Measurements from ENCODE around the gene TNFRSF1A. TPM values are rescaled to one million over a fixed set of nuclear protein-coding genes. Genes with fewer than 3 reads are reported as not detected.
A peak's percentile ranks its signal among the peaks of the same experiment; 100 is the strongest.

Gene TNFRSF1A
- total and polyA plus RNA-seq, 2 of the 13 experiments (the other 11 are each of a cell fraction or from before 2014, with no cell fraction given): 41.5 to 61.2 TPM

DNA sequence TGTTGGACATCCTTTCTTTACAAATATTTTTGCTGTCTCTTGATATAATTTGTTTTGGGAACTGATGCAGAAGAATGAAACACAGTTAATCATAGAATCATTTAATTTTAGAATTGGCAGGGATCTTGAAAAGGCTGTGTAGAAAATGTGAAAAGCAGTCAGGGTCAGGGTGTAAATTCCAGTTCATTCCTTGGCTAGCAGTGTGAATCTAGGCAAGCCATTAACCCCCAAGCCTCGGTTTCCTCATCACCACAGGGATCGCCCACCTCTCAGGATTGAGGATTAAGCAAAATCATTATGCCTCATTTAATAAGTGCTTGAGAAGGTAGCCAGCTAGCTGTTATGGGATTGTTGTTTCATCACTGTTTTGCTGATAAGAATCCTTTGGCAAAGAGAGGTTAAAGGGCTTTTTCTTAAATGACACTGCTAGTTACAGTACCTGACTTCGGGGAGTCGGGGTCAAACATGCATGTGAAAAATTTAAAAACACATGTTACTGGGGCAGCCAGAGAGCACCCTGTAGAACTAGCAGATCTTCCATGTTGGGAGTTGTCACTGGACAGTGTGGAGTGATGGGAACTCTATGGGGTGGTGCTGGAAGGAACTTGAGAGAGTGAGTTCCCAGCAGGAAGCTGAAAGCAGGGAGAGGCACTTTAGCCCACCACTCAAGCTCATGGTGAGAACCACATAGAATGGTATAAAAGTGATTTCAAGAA lies 10.7 kb downstream of the TNFRSF1A start:
- no peak for ATAC-seq
- intact Hi-C loops (cut with micrococcal nuclease; ENCODE audit: unreplicated experiment): loop anchor here (10.0 kb wide), 1 partner anchor 134 kb away; no protein-coding TSS in a partner anchor

More for the DNA sequence above, 10.7 kb downstream of the TNFRSF1A start:
- Histone ChIP-seq H3K9ac (ENCODE audit: insufficient read depth, low read depth, low read length) (no peak overlapping the region), H3K4me2 (ENCODE audit: low read depth, low read length) (no peak overlapping the region), H4K20me1 (ENCODE audit: insufficient read depth, low read length) (no peaks in the 10 kb centered on the region), H3K9me3 (ENCODE audit: low read length) (no peaks in the 10 kb centered on the region), H3K4me3 (replicated peaks in 1 of 3; ENCODE audit: insufficient read depth in 1 of 3, low read depth in 2 of 3, low read length in 3 of 3) (no peak overlapping the region), H3K79me2 (ENCODE audit: insufficient read depth, low read length) (peaks cover 15% of the 10 kb centered on the region), H3K36me3 (replicated peaks in 1 of 2; ENCODE audit: control insufficient read depth in 1 of 2, insufficient read depth in 2 of 2, low read length in 2 of 2) (peaks cover 29 to 51% of the 10 kb centered on the region in 2 experiments; a peak in 4 of 5 replicates), H2AFZ (ENCODE audit: low read length) (no peak overlapping the region), H3K27me3 (ENCODE audit: control insufficient read depth in 1 of 2, insufficient read depth in 2 of 2, low read length in 2 of 2) (no peaks in the 10 kb centered on the region), H3K27ac (ENCODE audit: extremely low read length, insufficient read depth, low read length) (no peak overlapping the region), H3K4me1 (ENCODE audit: insufficient read depth, low read length) (peaks cover 23% of the 10 kb centered on the region)
- FAIRE-seq (no peak), DNase-seq (ENCODE audit: low spot score) (no peak)
- POLR2A ChIA-PET: interaction anchor here (0.8 to 2.5 kb wide), 4 partner anchors 9 to 53 kb away, joined by 3 to 5 read pairs (median 3); partner anchors contain the start of genes LTBR and SCNN1A
- CTCF ChIA-PET (ENCODE audit: low intra/inter-chr PET ratio, low total read pairs): no interaction called here
- TF ChIP-seq, protein P1, sequence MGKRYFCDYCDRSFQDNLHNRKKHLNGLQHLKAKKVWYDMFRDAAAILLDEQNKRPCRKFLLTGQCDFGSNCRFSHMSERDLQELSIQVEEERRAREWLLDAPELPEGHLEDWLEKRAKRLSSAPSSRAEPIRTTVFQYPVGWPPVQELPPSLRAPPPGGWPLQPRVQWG (CRISPR knock-in tag; IDR thresholded peaks at IDR 0.05; ENCODE audit: borderline replicate concordance, low read depth): no peak
- TF ChIP-seq KDM6A (CRISPR knock-in tag; IDR thresholded peaks at IDR 0.05; ENCODE audit: low read depth): no peak
- TF ChIP-seq, protein P2, sequence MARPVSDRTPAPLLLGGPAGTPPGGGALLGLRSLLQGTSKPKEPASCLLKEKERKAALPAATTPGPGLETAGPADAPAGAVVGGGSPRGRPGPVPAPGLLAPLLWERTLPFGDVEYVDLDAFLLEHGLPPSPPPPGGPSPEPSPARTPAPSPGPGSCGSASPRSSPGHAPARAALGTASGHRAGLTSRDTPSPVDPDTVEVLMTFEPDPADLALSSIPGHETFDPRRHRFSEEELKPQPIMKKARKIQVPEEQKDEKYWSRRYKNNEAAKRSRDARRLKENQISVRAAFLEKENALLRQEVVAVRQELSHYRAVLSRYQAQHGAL (CRISPR knock-in tag; IDR thresholded peaks at IDR 0.05; ENCODE audit: not compliant biosample characterization): no peak
- TF ChIP-seq ZNF589 (CRISPR knock-in tag; conservative IDR thresholded peaks at IDR 0.05): no peak
- TF ChIP-seq ZNF101 (CRISPR knock-in tag; IDR thresholded peaks at IDR 0.05; ENCODE audit: borderline replicate concordance, low read depth): no peak
- peak; percentile 63 for TF ChIP-seq RBM22 (optimal IDR thresholded peaks at IDR 0.05; ENCODE audit: low read length)
- no peak for TF ChIP-seq ZNF451 (CRISPR knock-in tag; IDR thresholded peaks at IDR 0.05)
- TF ChIP-seq RBFOX2 (IDR thresholded peaks at IDR 0.05; ENCODE audit: low read depth, low read length): peak; percentile 47; the same call in 1 of the 2 replicates
- TF ChIP-seq ZNF274 (CRISPR knock-in tag; IDR thresholded peaks at IDR 0.05): no peak
- TF ChIP-seq RAD21 (CRISPR knock-in tag; IDR thresholded peaks at IDR 0.05): no peak
- TF ChIP-seq, protein P3, sequence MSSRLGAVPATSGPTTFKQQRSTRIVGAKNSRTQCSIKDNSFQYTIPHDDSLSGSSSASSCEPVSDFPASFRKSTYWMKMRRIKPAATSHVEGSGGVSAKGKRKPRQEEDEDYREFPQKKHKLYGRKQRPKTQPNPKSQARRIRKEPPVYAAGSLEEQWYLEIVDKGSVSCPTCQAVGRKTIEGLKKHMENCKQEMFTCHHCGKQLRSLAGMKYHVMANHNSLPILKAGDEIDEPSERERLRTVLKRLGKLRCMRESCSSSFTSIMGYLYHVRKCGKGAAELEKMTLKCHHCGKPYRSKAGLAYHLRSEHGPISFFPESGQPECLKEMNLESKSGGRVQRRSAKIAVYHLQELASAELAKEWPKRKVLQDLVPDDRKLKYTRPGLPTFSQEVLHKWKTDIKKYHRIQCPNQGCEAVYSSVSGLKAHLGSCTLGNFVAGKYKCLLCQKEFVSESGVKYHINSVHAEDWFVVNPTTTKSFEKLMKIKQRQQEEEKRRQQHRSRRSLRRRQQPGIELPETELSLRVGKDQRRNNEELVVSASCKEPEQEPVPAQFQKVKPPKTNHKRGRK (CRISPR knock-in tag; IDR thresholded peaks at IDR 0.05): no peak
- no peak for TF ChIP-seq ETV5 (CRISPR knock-in tag; IDR thresholded peaks at IDR 0.05; ENCODE audit: borderline replicate concordance)
- no peak for TF ChIP-seq KLF12 (CRISPR knock-in tag; IDR thresholded peaks at IDR 0.05; ENCODE audit: borderline replicate concordance)
- in situ Hi-C loops (cut with HindIII; ENCODE audit: extremely low pct_ligation_motif_present, low pct_unique_long_range_greater_than_20kb): no loop called here
- WGBS (ENCODE audit: low lambda C conversion rate): 96% methylated on average over 4 of the region's 4 CpGs
- no TSS peak for BruUV-seq (replicated peaks)
